PC-9 (cell line): Measurements from ENCODE around the gene ATP6V0D1. TPM values are rescaled to one million over a fixed set of nuclear protein-coding genes. Genes with fewer than 3 reads are reported as not detected.
"Not testable (repeated sequence)": the region's sequence is repeated elsewhere in the genome, so short reads cannot be mapped to it uniquely, and the experiment has no call there.

Experiments used
- BruUV-seq: library from RNA; stranded (reverse); fragments of 400-500 nt; replicated peaks from 2 replicates; lab custom pipeline; 2021; lab: Mats Ljungman, UMichigan
- CTCF ChIA-PET: fragments of 300-600 bp; sonication (Branson Sonifier 250); formaldehyde crosslinking; loops from one replicate; lab custom pipeline; 2022; ENCODE audit warnings: antibody characterized with exemption; lab: Charles Lee
- POLR2A ChIA-PET: fragments of 300-600 bp; sonication (Branson Sonifier 250); formaldehyde crosslinking; loops from one replicate; lab custom pipeline; 2022; ENCODE audit warnings: antibody characterized with exemption; ENCODE audit not compliant: unreplicated experiment; lab: Charles Lee
- DNase-seq, 2 experiments: peaks; one replicate each; pipeline versions ENCODE4 v3.0.0 to v3.0.0-alpha.2; 2015 to 2022; ENCODE audit warnings: mixed read lengths in 1 of 2
- H2AFZ ChIP-seq: fragments of 200-600 bp; sonication (generic); 2 replicates; pipeline ENCODE4 v1.8.1; 2017; ENCODE audit warnings: antibody characterized with exemption
- H3F3A ChIP-seq: fragments of 200-600 bp; sonication (generic); 2 replicates; pipeline ENCODE4 v1.8.1; 2017; ENCODE audit warnings: antibody characterized with exemption, mild to moderate bottlenecking, low read depth; ENCODE audit not compliant: insufficient read depth
- H3K27ac ChIP-seq: fragments of 200-600 bp; sonication (generic); 2 replicates; pipeline ENCODE4 v1.6.1; 2016; ENCODE audit warnings: mixed run types
- H3K27me3 ChIP-seq: fragments of 200-600 bp; sonication (generic); 2 replicates; pipeline ENCODE4 v1.6.1; 2016; ENCODE audit warnings: low read depth, mixed run types; ENCODE audit not compliant: insufficient read depth
- H3K36me3 ChIP-seq: fragments of 200-600 bp; sonication (generic); 2 replicates; pipeline ENCODE4 v1.6.1; 2016; ENCODE audit warnings: low read depth, mixed run types
- H3K4me1 ChIP-seq: fragments of 200-600 bp; sonication (generic); replicated peaks from 2 replicates; pipeline ENCODE4 v1.6.1; 2016; ENCODE audit warnings: mixed run types; ENCODE audit not compliant: insufficient read depth
- H3K4me2 ChIP-seq: fragments of 200-600 bp; sonication (generic); 2 replicates; pipeline ENCODE4 v1.6.1; 2017; ENCODE audit warnings: mixed run types
- H3K4me3 ChIP-seq: fragments of 200-600 bp; sonication (generic); 2 replicates; pipeline ENCODE4 v1.6.1; 2016; ENCODE audit warnings: mixed run types
- H3K79me2 ChIP-seq: fragments of 200-600 bp; sonication (generic); 2 replicates; pipeline ENCODE4 v1.6.1; 2017; ENCODE audit warnings: low read depth, mixed run types
- H3K9me2 ChIP-seq: fragments of 200-600 bp; sonication (generic); 2 replicates; pipeline ENCODE4 v1.8.1; 2017; ENCODE audit warnings: mild to moderate bottlenecking; ENCODE audit not compliant: insufficient read depth
- H3K9me3 ChIP-seq: fragments of 200-600 bp; sonication (generic); 2 replicates; pipeline ENCODE4 v1.8.1; 2016; ENCODE audit warnings: low read depth; ENCODE audit not compliant: insufficient read depth
- H4K20me1 ChIP-seq: fragments of 200-600 bp; sonication (generic); 2 replicates; pipeline ENCODE4 v1.8.1; 2017; ENCODE audit not compliant: insufficient read depth
- CTCF ChIP-seq: fragments of 200-600 bp; sonication (generic); conservative IDR thresholded peaks from 2 replicates; pipeline ENCODE4 v1.6.1; 2017; ENCODE audit warnings: mixed run types, antibody characterized with exemption, mild to moderate bottlenecking, moderate library complexity
- EZH2 ChIP-seq: fragments of 200-600 bp; sonication (generic); IDR thresholded peaks from 2 replicates; pipeline ENCODE4 v1.8.0; 2017; ENCODE audit warnings: antibody characterized with exemption, low read depth
- intact Hi-C: fragments of 100-400 bp; cut with micrococcal nuclease; formaldehyde crosslinking; loops from one replicate; pipeline ENCODE4 v1.10.0; 2022; ENCODE audit not compliant: unreplicated experiment
- total RNA-seq: library from RNA; stranded (reverse); gene quantifications from 2 replicates; pipeline ENCODE4 v1.2.3, GENCODE V29; 2021

ATP6V0D1 gene
- total RNA-seq, 1 experiment from 2014 or later: 61.0 TPM

GRCh38 chr16:67499106-67499505 is 18.1 kb upstream of the ATP6V0D1 start:
- Histone ChIP-seq H3K9me2 (no peaks in the 10 kb centered on the region), H3K27me3 (no peaks in the 10 kb centered on the region), H3F3A (no peaks in the 10 kb centered on the region; the same call in 1 of the 2 replicates), H3K79me2 (no peaks in the 10 kb centered on the region), H3K4me1 (no peaks in the 10 kb centered on the region), H3K9me3 (no peaks in the 10 kb centered on the region), H4K20me1 (no peaks in the 10 kb centered on the region), H2AFZ (no peak overlapping the region), H3K36me3 (no peaks in the 10 kb centered on the region), H3K27ac (no peak overlapping the region), H3K4me3 (no peak overlapping the region), H3K4me2 (no peak overlapping the region)
- no peak for DNase-seq
- no TSS peak for BruUV-seq
- CTCF ChIA-PET: interaction anchor here (0.5 kb wide), 2 partner anchors 15 to 752 kb away, joined by 3 to 5 read pairs; no protein-coding TSS in a partner anchor
- TF ChIP-seq EZH2 (no peak), CTCF (no peak)
- POLR2A ChIA-PET: no interaction called here
- intact Hi-C loops: loop anchor here (10.0 kb wide), 1 partner anchor 726 kb away; no protein-coding TSS in a partner anchor

- BruUV-seq: no TSS peak
- Histone ChIP-seq H3K36me3 (no peaks in the 10 kb centered on the region), H3F3A (0 out of 2 replicates have a peak, but pooled peaks cover 7% of the 10 kb centered on the region), H3K4me3 (no peak overlapping the region), H3K79me2 (no peaks in the 10 kb centered on the region), H4K20me1 (no peaks in the 10 kb centered on the region), H3K9me3 (no peaks in the 10 kb centered on the region), H3K27ac (no peak overlapping the region), H2AFZ (no peak overlapping the region), H3K4me1 (0 out of 2 replicates have a peak, but pooled peaks cover 4% of the 10 kb centered on the region), H3K9me2 (no peaks in the 10 kb centered on the region), H3K27me3 (no peaks in the 10 kb centered on the region), H3K4me2 (no peak overlapping the region)
- POLR2A ChIA-PET: no interaction called here
- CTCF ChIA-PET: interaction anchor here (0.7 kb wide), 1 partner anchor 158 kb away, joined by 3 read pairs; no protein-coding TSS in a partner anchor
- DNase-seq: no peak
- no peak for TF ChIP-seq EZH2
- no peak for TF ChIP-seq CTCF
- intact Hi-C loops: loop anchor here (10.0 kb wide), 1 partner anchor 734 kb away; no protein-coding TSS in a partner anchor
Observed at GRCh38 chr16:67490335-67491096, 9.6 kb upstream of the ATP6V0D1 start.

GRCh38 chr16:67489401-67490083 is 8.6 kb upstream of the ATP6V0D1 start:
- H3K36me3 ChIP-seq: no peaks in the 10 kb centered on the region
- H3K27me3 ChIP-seq: no peaks in the 10 kb centered on the region
- ChIA-PET POLR2A (no interaction called here), CTCF (no interaction called here)
- H3K27ac ChIP-seq: no peak overlapping the region
- H3K9me3 ChIP-seq: no peaks in the 10 kb centered on the region
- 0 out of 2 replicates have a peak, but pooled peaks cover 4% of the 10 kb centered on the region for H3K4me1 ChIP-seq
- 0 out of 2 replicates have a peak, but pooled peaks cover 7% of the 10 kb centered on the region for H3F3A ChIP-seq
- H4K20me1 ChIP-seq: no peaks in the 10 kb centered on the region
- H3K9me2 ChIP-seq: no peaks in the 10 kb centered on the region
- no peak overlapping the region for H3K4me3 ChIP-seq
- DNase-seq: no peak
- no peak for TF ChIP-seq EZH2
- no peak for TF ChIP-seq CTCF
- intact Hi-C loops: loop anchor here (10.0 kb wide), 2 partner anchors 75 to 735 kb away; partner anchors contain the start of gene CTCF
- no peak overlapping the region for H3K4me2 ChIP-seq
- no TSS peak for BruUV-seq
- H2AFZ ChIP-seq: no peak overlapping the region
- H3K79me2 ChIP-seq: no peaks in the 10 kb centered on the region

GRCh38 chr16:67487561-67487960 is 6.6 kb upstream of the ATP6V0D1 start:
- POLR2A ChIA-PET, H3K27me3 ChIP-seq, H3K9me2 ChIP-seq, H4K20me1 ChIP-seq, H3K9me3 ChIP-seq, DNase-seq, H3K4me2 ChIP-seq, H2AFZ ChIP-seq, H3F3A ChIP-seq, BruUV-seq, H3K79me2 ChIP-seq, H3K27ac ChIP-seq, H3K4me1 ChIP-seq, H3K36me3 ChIP-seq, H3K4me3 ChIP-seq, CTCF ChIA-PET: not testable (repeated sequence)
- intact Hi-C loops: loop anchor here (10.0 kb wide), 1 partner anchor 77 kb away; the partner anchor contains the start of gene CTCF
